G401.6 (cell line): ENCODE data around the gene DPF3.
"Not testable (repeated sequence)": the region's sequence is repeated elsewhere in the genome, so short reads cannot be mapped to it uniquely, and the experiment has no call there.

Experiments
- FAIRE-seq: peaks from 2 replicates; lab custom pipeline; 2012; peaks lifted over from hg19 to GRCh38; lab: Jason Lieb, UNC

Gene DPF3

GRCh38 chr14:72878746-72879145 is 15.2 kb downstream of the DPF3 start:
- no peak for FAIRE-seq

GRCh38 chr14:72876710-72877063 is 17.2 kb downstream of the DPF3 start:
- FAIRE-seq, result no peak

GRCh38 chr14:72876005-72876709 is 17.7 kb downstream of the DPF3 start:
- FAIRE-seq, result no peak

GRCh38 chr14:72870878-72871277 is 23.0 kb downstream of the DPF3 start:
- not testable (repeated sequence) for FAIRE-seq

- FAIRE-seq, result no peak
Observed at GRCh38 chr14:72869407-72870329, 24.2 kb downstream of the DPF3 start.

- FAIRE-seq, result no peak
Observed at GRCh38 chr14:72868500-72868899, 25.4 kb downstream of the DPF3 start.

GRCh38 chr14:72864712-72865365 is 29.1 kb downstream of the DPF3 start:
- FAIRE-seq, result no peak

- no peak for FAIRE-seq
Observed at GRCh38 chr14:72863216-72864006, 30.5 kb downstream of the DPF3 start.

- no peak for FAIRE-seq
Observed at GRCh38 chr14:72856530-72857266, 37.2 kb downstream of the DPF3 start.

GRCh38 chr14:72855913-72856312 is 38.0 kb downstream of the DPF3 start:
- FAIRE-seq, result no peak

GRCh38 chr14:72852194-72852593 is 41.7 kb downstream of the DPF3 start:
- FAIRE-seq, result no peak

GRCh38 chr14:72851635-72852034 is 42.3 kb downstream of the DPF3 start:
- no peak for FAIRE-seq

- no peak for FAIRE-seq
Observed at GRCh38 chr14:72850360-72850759, 43.5 kb downstream of the DPF3 start.

GRCh38 chr14:72849222-72849621 is 44.7 kb downstream of the DPF3 start:
- FAIRE-seq, result no peak

- no peak for FAIRE-seq
Observed at GRCh38 chr14:72847721-72848120, 46.2 kb downstream of the DPF3 start.

- FAIRE-seq, result no peak
Observed at GRCh38 chr14:72845683-72846082, 48.2 kb downstream of the DPF3 start.

- FAIRE-seq, result no peak
Observed at GRCh38 chr14:72845196-72845595, 48.7 kb downstream of the DPF3 start.

GRCh38 chr14:72844524-72844923 is 49.4 kb downstream of the DPF3 start:
- FAIRE-seq, result no peak

- FAIRE-seq, result no peak
Observed at GRCh38 chr14:72839753-72840607, 53.9 kb downstream of the DPF3 start.

- FAIRE-seq, result no peak
Observed at GRCh38 chr14:72839351-72839750, 54.5 kb downstream of the DPF3 start.

- no peak for FAIRE-seq
Observed at GRCh38 chr14:72836085-72836484, 57.8 kb downstream of the DPF3 start.
